NB4 (cell line): Measurements from ENCODE around the gene CDK12.

Experiments
- POLR2A ChIP-seq: IDR thresholded peaks from 2 replicates; pipeline ENCODE4 v1.6.1; 2011; ENCODE audit warnings: mild to moderate bottlenecking; ENCODE audit not compliant: insufficient read length; ENCODE audit errors: extremely low read depth
- TF ChIP-seq, protein P1 (sequence below): IDR thresholded peaks from one replicate; pipeline ENCODE4 v1.5.1; 2012; ENCODE audit warnings: low read depth, low read length
- TF ChIP-seq, protein P2 (sequence below): IDR thresholded peaks from 2 replicates; pipeline ENCODE4 v1.6.1; 2011; ENCODE audit warnings: low read depth, low read length

DNA sequence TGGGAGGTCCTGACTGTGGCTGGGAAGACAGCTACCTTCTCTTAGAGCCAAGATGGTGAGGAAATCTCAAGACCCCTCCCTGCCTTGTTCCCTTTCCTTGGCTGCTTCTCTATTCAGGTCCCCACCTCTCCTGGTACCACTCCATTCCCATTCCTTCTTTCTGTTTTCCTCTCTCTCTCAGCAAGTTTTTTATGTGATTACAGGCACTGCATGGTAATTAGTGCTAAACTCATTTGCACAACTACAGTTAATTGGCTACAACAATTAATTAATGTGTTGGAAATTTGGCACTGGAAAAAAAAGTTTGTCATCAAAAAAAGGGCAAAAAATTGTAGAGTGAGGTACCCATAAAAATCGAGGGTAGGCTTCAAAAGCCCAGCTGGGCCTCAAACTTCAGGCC, 101.1 kb downstream of the CDK12 start:
- TF ChIP-seq, protein P1, sequence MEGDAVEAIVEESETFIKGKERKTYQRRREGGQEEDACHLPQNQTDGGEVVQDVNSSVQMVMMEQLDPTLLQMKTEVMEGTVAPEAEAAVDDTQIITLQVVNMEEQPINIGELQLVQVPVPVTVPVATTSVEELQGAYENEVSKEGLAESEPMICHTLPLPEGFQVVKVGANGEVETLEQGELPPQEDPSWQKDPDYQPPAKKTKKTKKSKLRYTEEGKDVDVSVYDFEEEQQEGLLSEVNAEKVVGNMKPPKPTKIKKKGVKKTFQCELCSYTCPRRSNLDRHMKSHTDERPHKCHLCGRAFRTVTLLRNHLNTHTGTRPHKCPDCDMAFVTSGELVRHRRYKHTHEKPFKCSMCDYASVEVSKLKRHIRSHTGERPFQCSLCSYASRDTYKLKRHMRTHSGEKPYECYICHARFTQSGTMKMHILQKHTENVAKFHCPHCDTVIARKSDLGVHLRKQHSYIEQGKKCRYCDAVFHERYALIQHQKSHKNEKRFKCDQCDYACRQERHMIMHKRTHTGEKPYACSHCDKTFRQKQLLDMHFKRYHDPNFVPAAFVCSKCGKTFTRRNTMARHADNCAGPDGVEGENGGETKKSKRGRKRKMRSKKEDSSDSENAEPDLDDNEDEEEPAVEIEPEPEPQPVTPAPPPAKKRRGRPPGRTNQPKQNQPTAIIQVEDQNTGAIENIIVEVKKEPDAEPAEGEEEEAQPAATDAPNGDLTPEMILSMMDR = no peak
- TF ChIP-seq POLR2A = no peak
- TF ChIP-seq, protein P2, sequence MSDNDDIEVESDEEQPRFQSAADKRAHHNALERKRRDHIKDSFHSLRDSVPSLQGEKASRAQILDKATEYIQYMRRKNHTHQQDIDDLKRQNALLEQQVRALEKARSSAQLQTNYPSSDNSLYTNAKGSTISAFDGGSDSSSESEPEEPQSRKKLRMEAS = no peak
